ENCODE measurements around the gene MYL10.

The MYL10 gene

GRCh38 chr7:101572156-101572555 lies 56.9 kb downstream of the MYL10 start:
- no peak for DNase-seq

GRCh38 chr7:101567230-101567629 lies 61.9 kb downstream of the MYL10 start:
- DNase-seq = peak in 7 of 56 donors; percentile 7 to 56 (median 19)

- DNase-seq = no peak
These were observed 63.4 kb downstream of the MYL10 start for GRCh38 chr7:101565601-101566209.

- peak in 3 of 56 donors; percentile 13 to 62 (median 35) for DNase-seq
These were observed 64.3 kb downstream of the MYL10 start for GRCh38 chr7:101564778-101565211.

GRCh38 chr7:101563943-101564777 lies 64.9 kb downstream of the MYL10 start:
- DNase-seq = no peak
